Measurements from ENCODE around the gene SELENOW.

The SELENOW gene

DNA sequence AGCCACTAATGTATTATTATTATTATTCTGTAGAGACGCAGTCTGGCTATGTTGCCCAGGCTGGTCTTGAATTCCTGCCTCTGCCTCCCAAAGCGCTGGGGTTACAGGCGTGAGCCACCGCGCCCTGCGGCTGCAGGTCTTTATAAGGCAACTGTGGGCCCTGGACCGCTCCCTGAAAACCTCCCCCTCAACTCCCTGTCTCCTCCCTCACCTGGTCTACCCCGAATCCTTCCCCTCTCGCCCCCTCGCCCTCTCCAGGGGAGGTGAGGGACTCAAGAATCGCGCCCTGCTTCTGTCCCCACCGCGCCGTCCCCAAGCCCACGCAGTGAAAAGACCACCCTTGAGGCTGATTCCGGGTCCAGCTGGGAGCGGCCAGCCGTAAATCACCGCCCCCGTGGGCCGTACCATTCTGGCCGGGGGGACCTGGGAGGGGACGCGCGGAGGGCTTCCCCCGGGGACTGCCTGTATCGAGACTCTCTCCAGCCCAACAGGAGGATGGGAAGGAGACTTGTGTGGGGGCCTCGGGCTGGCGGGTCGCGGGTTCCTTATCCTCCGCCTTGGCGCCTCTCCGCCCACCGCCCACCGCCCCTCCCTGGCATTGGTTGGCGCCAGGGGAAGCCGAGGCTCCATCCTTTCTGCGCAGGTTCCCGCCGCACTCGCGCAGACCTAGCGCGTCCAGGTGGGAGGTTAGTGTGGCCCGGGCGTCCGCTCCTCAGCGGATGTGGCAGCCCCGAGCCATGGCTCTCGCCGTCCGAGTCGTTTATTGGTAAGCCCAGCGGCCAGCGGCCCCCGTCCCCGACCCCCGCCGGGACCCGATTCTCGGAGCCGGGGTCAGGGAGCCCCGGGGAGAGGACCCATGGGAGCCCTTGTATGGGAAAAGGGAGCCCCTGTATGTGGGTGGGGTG, at the start of gene SELENOW:
Gene SELENOW (plus strand): TSS at position 655 of the 905 bp plus-strand sequence. CDS start 83 bp downstream, at position 738.
- no peak for DNase-seq (ENCODE audit: extremely low read depth, low read depth)
- no peak for TF ChIP-seq CTCF (IDR thresholded peaks at IDR 0.05; ENCODE audit: low read depth, low read length)

GRCh38 chr19:47729468-47729798, 49.1 kb upstream of the SELENOW start:
- no peak for TF ChIP-seq CTCF (IDR thresholded peaks at IDR 0.05; ENCODE audit: low read depth, low read length)
- peak; percentile 63 for DNase-seq (ENCODE audit: extremely low read depth, low read depth)

DNA sequence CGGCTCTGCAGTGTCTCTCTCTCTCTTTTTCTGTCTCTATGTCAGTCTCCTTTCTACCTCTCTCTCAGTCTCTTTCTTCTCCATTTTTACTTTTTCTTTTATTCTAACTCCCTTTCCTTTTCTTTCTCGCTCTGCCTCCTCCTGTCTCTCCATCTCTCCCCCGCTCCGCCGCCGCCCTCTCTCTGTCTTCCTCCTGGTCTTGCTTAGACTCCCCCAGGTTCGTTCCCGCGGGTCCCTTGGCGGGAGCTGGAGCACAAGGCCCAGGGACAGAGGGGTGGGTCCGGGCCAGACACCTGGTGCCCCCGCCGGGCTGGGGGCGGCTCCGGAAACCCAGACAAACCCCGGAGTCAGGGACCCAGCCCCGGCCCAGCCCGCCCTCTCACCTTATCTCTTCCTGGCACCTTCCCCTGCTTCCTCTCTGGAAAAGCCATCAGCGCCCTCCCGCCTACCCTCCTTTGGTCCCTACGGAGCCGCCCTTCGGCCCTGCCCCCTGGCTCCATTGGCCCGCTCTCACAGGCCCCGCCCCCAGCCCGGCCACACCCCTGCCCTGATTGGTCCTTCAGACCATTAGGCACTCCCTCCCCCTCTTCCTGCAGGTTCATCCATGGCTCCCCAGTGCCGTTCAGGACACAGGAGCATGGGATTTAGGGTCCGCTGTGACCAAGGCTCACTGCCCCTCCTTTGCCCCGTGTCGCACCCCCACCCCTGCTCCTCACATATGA, 48.5 kb upstream of the SELENOW start:
- TF ChIP-seq CTCF (IDR thresholded peaks at IDR 0.05; ENCODE audit: low read depth, low read length): no peak
- no peak for DNase-seq (ENCODE audit: extremely low read depth, low read depth)

GRCh38 chr19:47730521-47730889, 48.0 kb upstream of the SELENOW start:
- TF ChIP-seq CTCF (IDR thresholded peaks at IDR 0.05; ENCODE audit: low read depth, low read length): no peak
- DNase-seq (ENCODE audit: extremely low read depth, low read depth): no peak

- TF ChIP-seq CTCF (IDR thresholded peaks at IDR 0.05; ENCODE audit: low read depth, low read length): no peak
- no peak for DNase-seq (ENCODE audit: extremely low read depth, low read depth)
Measured at GRCh38 chr19:47730910-47731309, 47.6 kb upstream of the SELENOW start.

DNA sequence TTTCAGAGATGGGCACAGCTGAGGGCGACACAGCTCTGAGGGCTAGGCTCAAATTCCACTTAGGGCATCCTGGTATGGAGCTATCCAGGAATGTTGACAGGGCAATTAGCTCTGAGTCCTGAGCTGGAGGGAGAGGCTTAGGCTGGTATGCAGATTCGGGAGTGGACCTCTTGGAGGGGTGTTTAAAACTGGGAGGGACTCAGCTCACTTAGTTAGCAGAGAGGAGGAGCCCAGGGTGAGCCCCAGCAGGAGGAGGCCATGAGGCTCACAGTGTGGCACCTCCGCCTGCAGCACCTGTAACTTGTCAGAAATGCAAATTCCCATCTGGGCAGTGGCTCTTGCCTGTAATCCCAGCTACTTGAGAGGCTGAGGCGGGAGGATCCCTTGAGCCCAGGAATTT, 43.4 kb upstream of the SELENOW start:
- TF ChIP-seq CTCF (IDR thresholded peaks at IDR 0.05; ENCODE audit: low read depth, low read length): no peak
- no peak for DNase-seq (ENCODE audit: extremely low read depth, low read depth)

GRCh38 chr19:47740866-47741519, 37.5 kb upstream of the SELENOW start:
- no peak for TF ChIP-seq CTCF (IDR thresholded peaks at IDR 0.05; ENCODE audit: low read depth, low read length)
- DNase-seq (ENCODE audit: extremely low read depth, low read depth): no peak
